GM18870 (cell line): Measurements from ENCODE around the gene GPR26.

Experiments
- ATAC-seq: cut with Tn5 transposase; IDR thresholded peaks from one replicate; pipeline ENCODE4 v1.9.1; 2021; ENCODE audit warnings: moderate library complexity; ENCODE audit not compliant: unreplicated experiment

Gene GPR26

GRCh38 chr10:123645615-123646014, 20.5 kb upstream of the GPR26 start:
- ATAC-seq: no peak

- no peak for ATAC-seq
These were observed 17.6 kb upstream of the GPR26 start for GRCh38 chr10:123648595-123648994.

GRCh38 chr10:123649676-123650075, 16.5 kb upstream of the GPR26 start:
- no peak for ATAC-seq

- ATAC-seq: no peak
These were observed 14.6 kb upstream of the GPR26 start for GRCh38 chr10:123651421-123652047.

- ATAC-seq: no peak
These were observed 10.4 kb upstream of the GPR26 start for GRCh38 chr10:123655751-123656150.

GRCh38 chr10:123663522-123663921, 2.6 kb upstream of the GPR26 start:
- no peak for ATAC-seq

- no peak for ATAC-seq
These were observed 466 bp upstream of the GPR26 start for GRCh38 chr10:123665491-123666286.

- no peak for ATAC-seq
These were observed 3.7 kb downstream of the GPR26 start for GRCh38 chr10:123669886-123670285.

GRCh38 chr10:123673198-123673597, 7.0 kb downstream of the GPR26 start:
- no peak for ATAC-seq

- ATAC-seq: no peak
These were observed 8.6 kb downstream of the GPR26 start for GRCh38 chr10:123674741-123675140.

GRCh38 chr10:123675811-123676210, 9.7 kb downstream of the GPR26 start:
- ATAC-seq: no peak

GRCh38 chr10:123677556-123677955, 11.4 kb downstream of the GPR26 start:
- no peak for ATAC-seq

GRCh38 chr10:123678376-123678775, 12.2 kb downstream of the GPR26 start:
- ATAC-seq: no peak

GRCh38 chr10:123681285-123681684, 15.1 kb downstream of the GPR26 start:
- no peak for ATAC-seq

- no peak for ATAC-seq
These were observed 16.3 kb downstream of the GPR26 start for GRCh38 chr10:123682477-123682876.

GRCh38 chr10:123683459-123683858, 17.3 kb downstream of the GPR26 start:
- ATAC-seq: no peak

- ATAC-seq: no peak
These were observed 17.7 kb downstream of the GPR26 start for GRCh38 chr10:123683865-123684264.

GRCh38 chr10:123685260-123685659, 19.1 kb downstream of the GPR26 start:
- no peak for ATAC-seq

GRCh38 chr10:123687758-123688157, 21.6 kb downstream of the GPR26 start:
- no peak for ATAC-seq

- no peak for ATAC-seq
These were observed 23.7 kb downstream of the GPR26 start for GRCh38 chr10:123689880-123690279.

GRCh38 chr10:123703195-123703790, 37.1 kb downstream of the GPR26 start:
- no peak for ATAC-seq

GRCh38 chr10:123704076-123704475, 37.9 kb downstream of the GPR26 start:
- no peak for ATAC-seq
